ENCODE results near the gene TINCR.
"Not testable (repeated sequence)": the region's sequence is repeated elsewhere in the genome, so short reads cannot be mapped to it uniquely, and the experiment has no call there.

Gene TINCR

GRCh38 chr19:5558101-5558621, 9.6 kb downstream of the TINCR start:
- DNase-seq, result no peak

GRCh38 chr19:5557691-5558090, 10.1 kb downstream of the TINCR start:
- no peak for DNase-seq

GRCh38 chr19:5554828-5555227, 12.9 kb downstream of the TINCR start:
- DNase-seq, result no peak

GRCh38 chr19:5553892-5554291, 13.9 kb downstream of the TINCR start:
- DNase-seq, result no peak

GRCh38 chr19:5547881-5548280, 19.9 kb downstream of the TINCR start:
- DNase-seq, result no peak

- no peak for DNase-seq
Measured at GRCh38 chr19:5545984-5546383, 21.8 kb downstream of the TINCR start.

GRCh38 chr19:5545051-5545450, 22.7 kb downstream of the TINCR start:
- DNase-seq, result no peak

- DNase-seq, result no peak
Measured at GRCh38 chr19:5542665-5543064, 25.1 kb downstream of the TINCR start.

- DNase-seq, result no peak
Measured at GRCh38 chr19:5541456-5541855, 26.3 kb downstream of the TINCR start.

GRCh38 chr19:5540208-5540607, 27.5 kb downstream of the TINCR start:
- no peak for DNase-seq

- DNase-seq, result no peak
Measured at GRCh38 chr19:5537870-5538269, 29.9 kb downstream of the TINCR start.

- not testable (repeated sequence) for DNase-seq
Measured at GRCh38 chr19:5536982-5537579, 30.7 kb downstream of the TINCR start.

- DNase-seq, result no peak
Measured at GRCh38 chr19:5536337-5536894, 31.3 kb downstream of the TINCR start.

- no peak for DNase-seq
Measured at GRCh38 chr19:5534787-5535586, 32.8 kb downstream of the TINCR start.

GRCh38 chr19:5533257-5533656, 34.5 kb downstream of the TINCR start:
- no peak for DNase-seq

GRCh38 chr19:5530701-5531100, 37.1 kb downstream of the TINCR start:
- no peak for DNase-seq

- DNase-seq, result no peak
Measured at GRCh38 chr19:5526691-5527090, 41.1 kb downstream of the TINCR start.

- DNase-seq, result no peak
Measured at GRCh38 chr19:5524081-5524480, 43.7 kb downstream of the TINCR start.

GRCh38 chr19:5522106-5522505, 45.6 kb downstream of the TINCR start:
- no peak for DNase-seq

- DNase-seq, result no peak
Measured at GRCh38 chr19:5520501-5520900, 47.3 kb downstream of the TINCR start.

- DNase-seq, result no peak
Measured at GRCh38 chr19:5519076-5519475, 48.7 kb downstream of the TINCR start.

- no peak for DNase-seq
Measured at GRCh38 chr19:5515737-5516136, 52.0 kb downstream of the TINCR start.

GRCh38 chr19:5514001-5514400, 53.8 kb downstream of the TINCR start:
- no peak for DNase-seq

- no peak for DNase-seq
Measured at GRCh38 chr19:5512715-5513114, 55.0 kb downstream of the TINCR start.
